HG03575 (cell line): ENCODE measurements around the gene OR2T3.
"Not testable (repeated sequence)": the region's sequence is repeated elsewhere in the genome, so short reads cannot be mapped to it uniquely, and the experiment has no call there.

Source experiments
- ATAC-seq: cut with Tn5 transposase; IDR thresholded peaks from one replicate; pipeline ENCODE4 v1.9.1; 2021; ENCODE audit not compliant: unreplicated experiment, insufficient number of reproducible peaks, low FRiP score; ENCODE audit errors: extremely low read depth

Gene OR2T3

GRCh38 chr1:248456635-248457034 lies 16.5 kb upstream of the OR2T3 start:
- not testable (repeated sequence) for ATAC-seq

GRCh38 chr1:248459117-248459516 lies 14.0 kb upstream of the OR2T3 start:
- not testable (repeated sequence) for ATAC-seq

- ATAC-seq: no peak
Observed at GRCh38 chr1:248471154-248471553, 2.0 kb upstream of the OR2T3 start.

GRCh38 chr1:248472111-248472510 lies 1.0 kb upstream of the OR2T3 start:
- ATAC-seq: not testable (repeated sequence)

GRCh38 chr1:248475660-248476059 lies 2.5 kb downstream of the OR2T3 start:
- peak; percentile 35 for ATAC-seq

DNA sequence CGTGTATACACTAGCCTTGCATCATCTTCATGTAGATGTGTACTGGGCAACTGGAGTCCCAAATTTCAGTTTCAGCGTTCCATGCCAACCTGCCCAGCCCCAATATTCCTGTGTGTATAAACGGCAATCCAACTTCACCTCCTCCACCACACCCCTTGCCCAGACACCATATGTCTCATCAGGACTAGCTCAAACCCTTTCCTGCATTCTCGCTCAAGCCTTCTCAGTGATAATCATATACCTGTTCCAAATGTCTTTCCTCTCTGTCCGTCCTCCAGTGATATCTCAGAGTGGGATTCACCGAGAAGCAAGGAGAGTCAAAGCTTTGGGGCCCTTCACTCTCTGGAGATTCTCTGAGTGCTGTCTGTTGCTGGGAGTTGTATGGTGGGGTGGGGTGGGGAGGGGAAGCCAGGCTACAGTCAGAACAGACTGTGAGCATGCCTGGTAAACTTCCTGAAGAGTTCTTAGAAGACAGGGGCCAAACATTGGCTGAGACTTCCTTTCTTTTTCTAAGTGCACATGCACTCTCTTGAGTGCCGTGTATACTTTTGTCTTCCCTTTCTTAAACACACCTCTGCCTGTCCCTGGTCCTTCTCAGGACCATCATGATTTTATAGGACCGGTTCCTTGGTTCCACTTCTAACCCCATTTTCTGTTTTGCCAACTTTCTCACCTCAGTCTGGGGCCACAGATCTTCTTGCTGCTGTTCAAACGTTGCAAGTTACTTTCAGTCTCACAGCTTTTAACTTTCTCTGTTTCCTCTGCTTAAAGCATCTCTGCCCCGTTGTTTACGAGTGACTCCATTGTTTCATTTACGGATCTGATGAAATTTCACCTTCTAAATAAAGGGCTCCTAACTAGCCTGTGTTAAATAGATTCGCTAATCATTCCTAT lies 8.8 kb downstream of the OR2T3 start:
- peak; percentile 73 for ATAC-seq

DNA sequence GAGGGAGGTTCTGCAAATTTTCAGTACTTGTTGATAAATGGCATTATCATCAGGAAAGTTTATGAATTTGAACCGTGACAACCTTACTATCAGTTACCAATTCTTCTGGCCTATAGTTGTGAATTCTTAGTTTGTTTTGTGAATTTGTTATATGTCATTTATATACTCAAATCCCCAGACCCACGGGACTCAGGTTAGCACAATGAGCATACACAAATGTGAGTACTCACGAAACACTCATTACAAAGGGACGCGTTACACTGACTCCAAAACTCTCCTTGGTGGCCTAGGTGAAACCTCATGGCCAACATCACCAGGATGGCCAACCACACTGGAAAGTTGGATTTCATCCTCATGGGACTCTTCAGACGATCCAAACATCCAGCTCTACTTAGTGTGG lies 15.1 kb downstream of the OR2T3 start, which contains the start of gene OR2T5:
OR2T5 (plus strand) TSS at position 301 of the 400 bp plus-strand sequence; CDS start at position 301, 0 bp downstream.
- ATAC-seq: not testable (repeated sequence)

DNA sequence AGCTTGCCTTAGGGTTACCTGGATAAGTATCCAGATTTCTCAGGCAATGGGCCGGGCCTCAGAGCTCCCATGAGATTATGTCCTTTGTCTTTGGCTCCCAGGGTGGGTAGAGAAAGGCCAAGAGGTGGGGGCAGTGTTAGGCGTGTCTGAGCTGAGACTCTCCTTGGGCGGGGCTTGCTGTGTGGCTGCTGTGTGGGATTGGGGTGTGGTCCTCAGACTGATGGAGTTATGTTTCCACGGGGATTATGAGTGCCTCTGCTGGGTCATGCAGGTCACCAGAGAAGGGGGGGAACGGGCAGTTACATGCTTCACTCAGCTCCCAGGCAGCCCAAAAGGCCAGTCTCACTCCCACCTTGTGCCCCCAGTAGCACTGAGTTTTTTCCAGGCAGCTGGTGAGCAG lies 23.5 kb downstream of the OR2T3 start:
- ATAC-seq: not testable (repeated sequence)

DNA sequence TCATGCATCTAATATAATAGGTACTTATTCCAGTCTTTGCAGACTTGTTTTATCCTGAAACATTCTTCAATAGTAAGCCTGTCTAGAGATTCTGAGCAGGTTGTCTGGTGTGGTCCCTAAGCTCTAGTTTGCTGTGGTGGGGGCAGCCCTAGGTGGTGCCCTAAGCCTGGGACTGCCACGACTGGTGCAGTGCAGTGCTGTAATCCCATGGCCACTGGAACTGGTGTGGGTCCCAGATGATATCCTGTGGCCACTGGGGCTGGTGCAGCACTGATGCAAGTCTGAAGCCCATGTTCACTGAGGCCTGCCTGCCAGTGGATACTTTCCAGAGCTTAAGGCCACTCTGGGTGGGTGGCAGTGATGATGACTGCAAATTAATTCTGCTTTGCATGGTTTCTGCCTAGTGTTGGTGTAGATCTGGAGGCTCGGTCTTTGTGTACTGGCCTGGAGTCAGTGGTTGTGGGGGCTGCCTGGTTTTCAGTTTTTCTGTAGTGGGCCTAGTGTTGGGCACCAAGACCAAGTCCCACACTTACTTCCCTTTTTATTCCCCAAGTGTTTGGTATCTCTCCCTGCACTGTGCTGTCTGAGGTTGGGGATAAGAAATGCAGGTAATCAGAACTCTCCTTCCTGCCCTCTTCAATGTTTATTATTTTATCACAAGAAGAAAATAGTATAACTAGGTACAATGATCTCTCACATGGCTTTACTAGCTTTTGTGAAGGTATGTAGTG lies 27.3 kb downstream of the OR2T3 start:
- ATAC-seq: not testable (repeated sequence)

DNA sequence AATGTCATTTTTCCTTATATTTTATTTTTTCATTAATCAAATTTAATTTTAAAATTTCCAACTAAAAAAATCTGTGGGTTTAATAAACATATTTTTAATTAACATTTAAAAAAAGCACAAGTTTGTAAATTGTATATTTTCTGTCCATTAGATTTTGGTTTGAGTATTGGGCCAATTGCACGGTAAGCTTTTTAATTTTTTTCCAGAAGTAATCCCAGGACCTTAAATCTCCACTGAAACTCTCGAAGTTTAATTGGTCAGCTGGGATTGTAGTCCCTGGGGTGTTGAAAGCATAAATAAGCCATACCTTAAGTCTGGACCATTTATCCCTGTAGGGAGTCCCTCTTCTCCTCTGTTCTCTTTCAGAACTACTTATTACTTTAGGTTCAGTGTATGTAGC lies 34.6 kb downstream of the OR2T3 start, which contains the start of gene OR2G6:
OR2G6 (plus strand) TSS at position 301 of the 400 bp plus-strand sequence. CDS start 13,574 bp downstream, outside the sequence.
- ATAC-seq: not testable (repeated sequence)

GRCh38 chr1:248510217-248510616 lies 37.1 kb downstream of the OR2T3 start:
- not testable (repeated sequence) for ATAC-seq

GRCh38 chr1:248521856-248522255 lies 48.7 kb downstream of the OR2T3 start:
- no peak for ATAC-seq
